ENCODE measurements around the gene TMEM101.

The TMEM101 gene

GRCh38 chr17:44012391-44012790 is 2.4 kb downstream of the TMEM101 start:
- no peak overlapping the region for H3K4me3 ChIP-seq (ENCODE audit: control insufficient read depth, low read depth, low read length)
- TF ChIP-seq CTCF (IDR thresholded peaks at IDR 0.05; ENCODE audit: control insufficient read depth, insufficient read depth, low read depth, low read length, missing control alignments) = no peak
- DNase-seq (ENCODE audit: low read depth) = no peak

- TF ChIP-seq CTCF (IDR thresholded peaks at IDR 0.05; ENCODE audit: control insufficient read depth, insufficient read depth, low read depth, low read length, missing control alignments) = no peak
- H3K4me3 ChIP-seq (ENCODE audit: control insufficient read depth, low read depth, low read length) = no peak overlapping the region
- DNase-seq (ENCODE audit: low read depth) = no peak
Observed at GRCh38 chr17:44011876-44012275, 2.9 kb downstream of the TMEM101 start.

- DNase-seq (ENCODE audit: low read depth) = peak; percentile 32
- TF ChIP-seq CTCF (IDR thresholded peaks at IDR 0.05; ENCODE audit: control insufficient read depth, insufficient read depth, low read depth, low read length, missing control alignments) = no peak
- no peak overlapping the region for H3K4me3 ChIP-seq (ENCODE audit: control insufficient read depth, low read depth, low read length)
Observed at GRCh38 chr17:44010966-44011647, 3.7 kb downstream of the TMEM101 start.

GRCh38 chr17:44008205-44008909 is 6.4 kb downstream of the TMEM101 start:
- no peak for TF ChIP-seq CTCF (IDR thresholded peaks at IDR 0.05; ENCODE audit: control insufficient read depth, insufficient read depth, low read depth, low read length, missing control alignments)
- DNase-seq (ENCODE audit: low read depth) = no peak
- H3K4me3 ChIP-seq (ENCODE audit: control insufficient read depth, low read depth, low read length) = peak overlapping the region; percentile 83

GRCh38 chr17:44007346-44008204 is 7.2 kb downstream of the TMEM101 start:
- H3K4me3 ChIP-seq (ENCODE audit: control insufficient read depth, low read depth, low read length) = peak overlapping the region; percentile 83
- no peak for DNase-seq (ENCODE audit: low read depth)
- no peak for TF ChIP-seq CTCF (IDR thresholded peaks at IDR 0.05; ENCODE audit: control insufficient read depth, insufficient read depth, low read depth, low read length, missing control alignments)

GRCh38 chr17:44006598-44007345 is 8.0 kb downstream of the TMEM101 start:
- peak; percentile 88 for DNase-seq (ENCODE audit: low read depth)
- peak overlapping the region; percentile 83 for H3K4me3 ChIP-seq (ENCODE audit: control insufficient read depth, low read depth, low read length)
- peak; percentile 71 for TF ChIP-seq CTCF (IDR thresholded peaks at IDR 0.05; ENCODE audit: control insufficient read depth, insufficient read depth, low read depth, low read length, missing control alignments)

Measured in AG09309 (cell line).